SK-N-SH treated with all-trans-retinoic acid at 6 μM for 48 hours (cell line): ENCODE results near the gene CGA.

ENCODE experiments used
- ATAC-seq: fragments of 200-7000 bp; cut with Tn5 transposase; 3 replicates; pipeline ENCODE4 v1.9.1; 2020; ENCODE audit warnings: mild to moderate bottlenecking, moderate library complexity
- ARNTL ChIP-seq: fragments of 450-650 bp; formaldehyde crosslinking; IDR thresholded peaks from 2 replicates; pipeline ENCODE4 v1.5.0; 2020; ENCODE audit warnings: low read depth, mild to moderate bottlenecking, moderate library complexity, borderline replicate concordance
- BACH2 ChIP-seq: fragments of 250-450 bp; sonication (Bioruptor Pico); IDR thresholded peaks from 2 replicates; pipeline ENCODE4 v1.9.0; 2021; ENCODE audit warnings: mild to moderate bottlenecking, borderline replicate concordance
- CREB5 ChIP-seq: fragments of 250-450 bp; sonication (Bioruptor Pico); IDR thresholded peaks from 2 replicates; pipeline ENCODE4 v1.5.1; 2020; ENCODE audit warnings: low read depth, mild to moderate bottlenecking, moderate library complexity
- CSDC2 ChIP-seq: fragments of 250-450 bp; sonication (Bioruptor Pico); IDR thresholded peaks from 2 replicates; pipeline ENCODE4 v1.5.0; 2020; ENCODE audit warnings: mild to moderate bottlenecking, moderate library complexity
- ESRRG ChIP-seq: fragments of 250-450 bp; sonication (Bioruptor Pico); IDR thresholded peaks from 2 replicates; pipeline ENCODE4 v1.6.1; 2021; ENCODE audit warnings: mild to moderate bottlenecking
- GLIS3 ChIP-seq: fragments of 250-450 bp; sonication (Bioruptor Pico); IDR thresholded peaks from 2 replicates; pipeline ENCODE4 v1.5.0; 2020; ENCODE audit warnings: mild to moderate bottlenecking, moderate library complexity
- ISL1 ChIP-seq: fragments of 250-450 bp; sonication (Bioruptor Pico); IDR thresholded peaks from 2 replicates; pipeline ENCODE4 v2.1.2; 2022; ENCODE audit warnings: mild to moderate bottlenecking, moderate library complexity
- OSR1 ChIP-seq: fragments of 250-450 bp; sonication (Bioruptor Pico); IDR thresholded peaks from 2 replicates; pipeline ENCODE4 v1.8.0; 2022; ENCODE audit warnings: moderate library complexity, mild to moderate bottlenecking, inconsistent platforms
- PPARA ChIP-seq: fragments of 250-450 bp; sonication (Bioruptor Pico); IDR thresholded peaks from 2 replicates; pipeline ENCODE4 v1.5.0; 2020; ENCODE audit warnings: mild to moderate bottlenecking, borderline replicate concordance
- RARB ChIP-seq: fragments of 250-450 bp; sonication (Bioruptor Pico); IDR thresholded peaks from 2 replicates; pipeline ENCODE4 v1.8.0; 2021; ENCODE audit warnings: mild to moderate bottlenecking, moderate library complexity
- SNAI2 ChIP-seq: fragments of 250-450 bp; sonication (Bioruptor Pico); IDR thresholded peaks from 2 replicates; pipeline ENCODE4 v1.5.0; 2020; ENCODE audit warnings: mild to moderate bottlenecking, moderate library complexity
- TCF4 ChIP-seq: fragments of 250-450 bp; sonication (Bioruptor Pico); IDR thresholded peaks from 2 replicates; pipeline ENCODE4 v1.8.0; 2021; ENCODE audit warnings: mild to moderate bottlenecking, moderate library complexity, borderline replicate concordance
- TOX ChIP-seq: fragments of 250-450 bp; sonication (Bioruptor Pico); IDR thresholded peaks from 2 replicates; pipeline ENCODE4 v1.8.0; 2021; ENCODE audit warnings: mild to moderate bottlenecking, moderate library complexity, borderline replicate concordance
- TSHZ2 ChIP-seq: fragments of 250-450 bp; sonication (Bioruptor Pico); IDR thresholded peaks from 2 replicates; pipeline ENCODE4 v1.5.0; 2020; ENCODE audit warnings: mild to moderate bottlenecking, moderate library complexity
- ZC3H10 ChIP-seq: fragments of 250-450 bp; sonication (Bioruptor Pico); IDR thresholded peaks from 2 replicates; pipeline ENCODE4 v1.5.1; 2021; ENCODE audit warnings: mild to moderate bottlenecking, moderate library complexity
- ZFP3 ChIP-seq: fragments of 250-450 bp; sonication (Bioruptor Pico); IDR thresholded peaks from 2 replicates; pipeline ENCODE4 v1.5.0; 2020; ENCODE audit warnings: mild to moderate bottlenecking, moderate library complexity
- ZFP30 ChIP-seq: fragments of 450-650 bp; formaldehyde crosslinking; IDR thresholded peaks from 2 replicates; pipeline ENCODE4 v1.5.0; 2022; ENCODE audit warnings: mild to moderate bottlenecking, moderate library complexity
- ZNF565 ChIP-seq: fragments of 450-650 bp; formaldehyde crosslinking; conservative IDR thresholded peaks from 2 replicates; pipeline ENCODE4 v1.5.0; 2020; ENCODE audit warnings: low read depth, mild to moderate bottlenecking, moderate library complexity
- ZNF70 ChIP-seq: fragments of 450-650 bp; formaldehyde crosslinking; IDR thresholded peaks from 2 replicates; pipeline ENCODE4 v1.5.0; 2020; ENCODE audit warnings: mild to moderate bottlenecking, moderate library complexity
- ZNF8 ChIP-seq: fragments of 450-650 bp; formaldehyde crosslinking; IDR thresholded peaks from 2 replicates; pipeline ENCODE4 v1.5.0; 2020; ENCODE audit warnings: mild to moderate bottlenecking, moderate library complexity
- TF ChIP-seq, protein P1 (sequence below): fragments of 250-450 bp; sonication (Bioruptor Pico); IDR thresholded peaks from 2 replicates; pipeline ENCODE4 v1.8.0; 2020; ENCODE audit warnings: mild to moderate bottlenecking, moderate library complexity, borderline replicate concordance
- TF ChIP-seq, protein P2 (sequence below): fragments of 250-450 bp; sonication (Bioruptor Pico); IDR thresholded peaks from 2 replicates; pipeline ENCODE4 v1.5.1; 2021; ENCODE audit warnings: mild to moderate bottlenecking, moderate library complexity
- TF ChIP-seq, protein P3 (sequence below): fragments of 250-450 bp; sonication (Bioruptor Pico); IDR thresholded peaks from 2 replicates; pipeline ENCODE4 v1.8.0; 2021; ENCODE audit warnings: low read depth, mild to moderate bottlenecking, moderate library complexity, borderline replicate concordance

CGA gene

GRCh38 chr6:87100216-87100615 lies 5.3 kb upstream of the CGA start (continued):
- TF ChIP-seq, protein P1, sequence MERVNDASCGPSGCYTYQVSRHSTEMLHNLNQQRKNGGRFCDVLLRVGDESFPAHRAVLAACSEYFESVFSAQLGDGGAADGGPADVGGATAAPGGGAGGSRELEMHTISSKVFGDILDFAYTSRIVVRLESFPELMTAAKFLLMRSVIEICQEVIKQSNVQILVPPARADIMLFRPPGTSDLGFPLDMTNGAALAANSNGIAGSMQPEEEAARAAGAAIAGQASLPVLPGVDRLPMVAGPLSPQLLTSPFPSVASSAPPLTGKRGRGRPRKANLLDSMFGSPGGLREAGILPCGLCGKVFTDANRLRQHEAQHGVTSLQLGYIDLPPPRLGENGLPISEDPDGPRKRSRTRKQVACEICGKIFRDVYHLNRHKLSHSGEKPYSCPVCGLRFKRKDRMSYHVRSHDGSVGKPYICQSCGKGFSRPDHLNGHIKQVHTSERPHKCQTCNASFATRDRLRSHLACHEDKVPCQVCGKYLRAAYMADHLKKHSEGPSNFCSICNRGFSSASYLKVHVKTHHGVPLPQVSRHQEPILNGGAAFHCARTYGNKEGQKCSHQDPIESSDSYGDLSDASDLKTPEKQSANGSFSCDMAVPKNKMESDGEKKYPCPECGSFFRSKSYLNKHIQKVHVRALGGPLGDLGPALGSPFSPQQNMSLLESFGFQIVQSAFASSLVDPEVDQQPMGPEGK (CRISPR knock-in tag): no peak
- TF ChIP-seq, protein P2, sequence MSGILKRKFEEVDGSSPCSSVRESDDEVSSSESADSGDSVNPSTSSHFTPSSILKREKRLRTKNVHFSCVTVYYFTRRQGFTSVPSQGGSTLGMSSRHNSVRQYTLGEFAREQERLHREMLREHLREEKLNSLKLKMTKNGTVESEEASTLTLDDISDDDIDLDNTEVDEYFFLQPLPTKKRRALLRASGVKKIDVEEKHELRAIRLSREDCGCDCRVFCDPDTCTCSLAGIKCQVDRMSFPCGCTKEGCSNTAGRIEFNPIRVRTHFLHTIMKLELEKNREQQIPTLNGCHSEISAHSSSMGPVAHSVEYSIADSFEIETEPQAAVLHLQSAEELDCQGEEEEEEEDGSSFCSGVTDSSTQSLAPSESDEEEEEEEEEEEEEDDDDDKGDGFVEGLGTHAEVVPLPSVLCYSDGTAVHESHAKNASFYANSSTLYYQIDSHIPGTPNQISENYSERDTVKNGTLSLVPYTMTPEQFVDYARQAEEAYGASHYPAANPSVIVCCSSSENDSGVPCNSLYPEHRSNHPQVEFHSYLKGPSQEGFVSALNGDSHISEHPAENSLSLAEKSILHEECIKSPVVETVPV (CRISPR knock-in tag): no peak
- TF ChIP-seq BACH2 (CRISPR knock-in tag) (no peak), ZFP3 (CRISPR knock-in tag) (no peak), GLIS3 (no peak), SNAI2 (CRISPR knock-in tag) (no peak), PPARA (CRISPR knock-in tag) (no peak), ZNF8 (no peak)

DNA sequence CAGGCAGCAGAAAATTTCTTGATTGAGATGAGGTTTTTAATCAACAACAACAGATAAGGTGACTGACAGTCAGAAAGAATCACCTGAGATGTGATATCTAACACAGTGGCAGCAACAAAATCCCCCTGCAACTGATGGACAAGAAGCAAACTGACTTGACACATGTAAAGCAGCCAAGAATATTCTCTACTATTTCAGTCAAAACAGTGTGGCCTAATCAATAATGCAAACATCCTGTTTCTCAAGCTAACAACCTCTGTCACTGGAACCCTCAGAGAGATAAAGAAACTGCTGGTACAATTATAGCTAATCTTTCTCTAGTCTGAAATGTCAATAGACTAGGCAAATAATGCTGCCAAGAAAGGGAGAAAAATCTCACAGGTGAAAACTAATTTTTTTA lies 4.6 kb upstream of the CGA start:
- TF ChIP-seq ZFP30 (CRISPR knock-in tag) (no peak), ZNF565 (CRISPR knock-in tag) (no peak), TOX (CRISPR knock-in tag) (no peak)
- TF ChIP-seq, all 23 proteins: peak for 0
- ATAC-seq: no peak

DNA sequence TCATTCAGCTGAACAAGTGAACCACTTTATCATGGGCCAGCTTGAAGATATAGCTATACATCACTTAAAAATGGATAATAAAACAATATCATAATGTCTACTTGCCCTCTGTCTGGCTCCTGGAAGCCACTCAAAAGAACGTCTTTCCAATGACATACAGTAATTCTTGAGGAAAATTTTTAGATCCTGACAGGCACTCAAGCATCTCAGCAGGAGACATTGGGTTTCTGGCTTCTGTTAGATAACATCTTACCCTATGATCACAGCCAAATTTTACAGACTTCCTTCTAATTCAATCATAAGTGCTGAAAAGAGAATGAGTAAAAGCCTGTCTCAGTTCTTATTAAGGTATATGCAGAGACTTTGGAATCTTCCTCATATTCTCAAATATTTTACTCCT lies 330 bp downstream of the CGA start:
- TF ChIP-seq ZNF70 (CRISPR knock-in tag) (no peak), OSR1 (CRISPR knock-in tag) (no peak), ARNTL (CRISPR knock-in tag) (no peak), TCF4 (CRISPR knock-in tag) (no peak), ZFP3 (CRISPR knock-in tag) (no peak), RARB (CRISPR knock-in tag) (no peak), ISL1 (CRISPR knock-in tag) (no peak; the same call in 1 of the 2 replicates), ESRRG (CRISPR knock-in tag) (no peak), TSHZ2 (CRISPR knock-in tag) (no peak)
- TF ChIP-seq, protein P2 (CRISPR knock-in tag): no peak
- TF ChIP-seq, protein P3, sequence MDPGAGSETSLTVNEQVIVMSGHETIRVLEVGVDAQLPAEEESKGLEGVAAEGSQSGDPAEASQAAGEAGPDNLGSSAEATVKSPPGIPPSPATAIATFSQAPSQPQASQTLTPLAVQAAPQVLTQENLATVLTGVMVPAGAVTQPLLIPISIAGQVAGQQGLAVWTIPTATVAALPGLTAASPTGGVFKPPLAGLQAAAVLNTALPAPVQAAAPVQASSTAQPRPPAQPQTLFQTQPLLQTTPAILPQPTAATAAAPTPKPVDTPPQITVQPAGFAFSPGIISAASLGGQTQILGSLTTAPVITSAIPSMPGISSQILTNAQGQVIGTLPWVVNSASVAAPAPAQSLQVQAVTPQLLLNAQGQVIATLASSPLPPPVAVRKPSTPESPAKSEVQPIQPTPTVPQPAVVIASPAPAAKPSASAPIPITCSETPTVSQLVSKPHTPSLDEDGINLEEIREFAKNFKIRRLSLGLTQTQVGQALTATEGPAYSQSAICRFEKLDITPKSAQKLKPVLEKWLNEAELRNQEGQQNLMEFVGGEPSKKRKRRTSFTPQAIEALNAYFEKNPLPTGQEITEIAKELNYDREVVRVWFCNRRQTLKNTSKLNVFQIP (CRISPR knock-in tag): no peak
- ATAC-seq: no peak

- ATAC-seq: no peak
- TF ChIP-seq ZNF70 (CRISPR knock-in tag) (no peak), OSR1 (CRISPR knock-in tag) (no peak), CREB5 (no peak), TCF4 (CRISPR knock-in tag) (no peak), ZC3H10 (CRISPR knock-in tag) (no peak), CSDC2 (CRISPR knock-in tag) (no peak), ZNF565 (CRISPR knock-in tag) (no peak), RARB (CRISPR knock-in tag) (no peak), TOX (CRISPR knock-in tag) (no peak), GLIS3 (no peak), ESRRG (CRISPR knock-in tag) (no peak), BACH2 (CRISPR knock-in tag) (no peak), ZNF8 (no peak), ZFP3 (CRISPR knock-in tag) (no peak), ZFP30 (CRISPR knock-in tag) (no peak)
- TF ChIP-seq, protein P2 (CRISPR knock-in tag): no peak
Measured at GRCh38 chr6:87093651-87094050, 1.3 kb downstream of the CGA start.
